ENCODE results near the gene CBX1. TPM values are rescaled to one million over a fixed set of nuclear protein-coding genes. Genes with fewer than 3 reads are reported as not detected.

The CBX1 gene
- total and polyA plus RNA-seq, 7 donors: 26.8 to 37.4 (median 32.8) TPM

GRCh38 chr17:48025904-48026501 is 75.3 kb downstream of the CBX1 start:
- peaks cover 0 to 12% (median 7%) of the 10 kb centered on the region in 3 donors for H3K27me3 ChIP-seq
- no peak for DNase-seq
- no peaks in the 10 kb centered on the region for H3K9me3 ChIP-seq
- H3K4me3 ChIP-seq: peak overlapping the region in 3 of 4 donors; percentile 35 to 50 (median 49)
- 19 to 35% methylated on average over 8 of the region's 8 CpGs for WGBS, 2 donors
- no peak for TF ChIP-seq POLR2AphosphoS5 (IDR thresholded peaks at IDR 0.05)
- no peak for TF ChIP-seq EP300 (IDR thresholded peaks at IDR 0.05)
- TF ChIP-seq POLR2A (IDR thresholded peaks at IDR 0.05): no peak
- no peak for TF ChIP-seq CTCF (IDR thresholded peaks at IDR 0.05)
- intact Hi-C loops (cut with DNase I): loop anchor here (1.0 to 10.0 kb wide), 4 partner anchors 48 to 589 kb away; partner anchors contain the start of genes CBX1, HOXB7 and HOXB8
- no peaks in the 10 kb centered on the region for H3K36me3 ChIP-seq
- H3K4me1 ChIP-seq: peaks cover 0 to 47% (median 43%) of the 10 kb centered on the region in 4 donors
- H3K27ac ChIP-seq: peak overlapping the region; percentile 70 to 90 (median 76)

GRCh38 chr17:48025040-48025903 is 76.0 kb downstream of the CBX1 start:
- peaks cover 0 to 14% (median 7%) of the 10 kb centered on the region in 3 donors for H3K27me3 ChIP-seq
- peak; percentile 99 for DNase-seq
- intact Hi-C loops (cut with DNase I): loop anchor here (1.0 to 10.0 kb wide), 3 partner anchors 76 to 590 kb away; partner anchors contain the start of genes CBX1, HOXB7 and HOXB8
- H3K27ac ChIP-seq: peak overlapping the region; percentile 82 to 90 (median 87)
- peaks cover 0 to 42% (median 38%) of the 10 kb centered on the region in 4 donors for H3K4me1 ChIP-seq
- WGBS, 2 donors: 1% methylated on average over 56 of the region's 56 CpGs
- H3K4me3 ChIP-seq: peak overlapping the region; percentile 20 to 50 (median 42)
- peak; percentile 68 to 88 (median 84) for TF ChIP-seq CTCF (IDR thresholded peaks at IDR 0.05)
- TF ChIP-seq EP300 (IDR thresholded peaks at IDR 0.05): no peak
- no peak for TF ChIP-seq POLR2A (IDR thresholded peaks at IDR 0.05)
- TF ChIP-seq POLR2AphosphoS5 (IDR thresholded peaks at IDR 0.05): peak; percentile 35 to 68 (median 48)
- H3K9me3 ChIP-seq: no peaks in the 10 kb centered on the region
- no peaks in the 10 kb centered on the region for H3K36me3 ChIP-seq

GRCh38 chr17:48024149-48025039 is 76.9 kb downstream of the CBX1 start:
- no peaks in the 10 kb centered on the region for H3K36me3 ChIP-seq
- H3K4me3 ChIP-seq: peak overlapping the region; percentile 26 to 50 (median 42)
- peaks cover 0 to 14% (median 7%) of the 10 kb centered on the region in 3 donors for H3K27me3 ChIP-seq
- WGBS, 2 donors: 0 to 1% methylated on average over 54 of the region's 54 CpGs
- TF ChIP-seq CTCF (IDR thresholded peaks at IDR 0.05) (no peak), POLR2AphosphoS5 (IDR thresholded peaks at IDR 0.05) (no peak), EP300 (IDR thresholded peaks at IDR 0.05) (no peak), POLR2A (IDR thresholded peaks at IDR 0.05) (no peak)
- peak; percentile 73 for DNase-seq
- H3K9me3 ChIP-seq: no peaks in the 10 kb centered on the region
- intact Hi-C loops (cut with DNase I): loop anchor here (1.0 to 10.0 kb wide), 5 partner anchors 76 to 590 kb away; partner anchors contain the start of genes CBX1, HOXB7, HOXB8 and SCRN2
- peak overlapping the region; percentile 82 to 90 (median 87) for H3K27ac ChIP-seq
- peaks cover 0 to 41% (median 38%) of the 10 kb centered on the region in 4 donors for H3K4me1 ChIP-seq
